ENCODE data around the gene UGT2A2. TPM values are rescaled to one million over a fixed set of nuclear protein-coding genes. Genes with fewer than 3 reads are reported as not detected.

Gene UGT2A2
- total RNA-seq, 1 donor from 2014 or later: not detected

DNA sequence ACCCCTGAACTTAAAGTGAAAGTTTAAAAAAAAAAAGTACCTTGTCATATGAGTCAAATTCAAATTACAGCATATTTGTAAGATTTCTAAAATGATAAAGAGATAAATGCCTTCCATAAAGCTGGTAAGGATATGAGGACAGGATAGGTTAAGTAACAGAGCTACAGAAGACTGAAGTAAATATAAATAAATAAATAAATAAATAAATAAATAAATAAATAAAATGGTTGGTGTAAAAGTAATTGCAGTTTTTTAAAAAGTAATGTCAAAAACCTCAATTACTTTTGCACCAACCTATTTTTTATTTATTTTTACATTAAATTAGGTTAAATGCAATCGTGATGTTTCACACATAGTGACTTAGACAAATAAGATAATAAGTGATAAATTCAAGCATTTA is 62.2 kb downstream of the UGT2A2 start:
- ATAC-seq (no peak), DNase-seq (ENCODE audit: low spot score) (no peak)

GRCh38 chr4:69576251-69576877 is 63.1 kb downstream of the UGT2A2 start:
- DNase-seq (ENCODE audit: low spot score) (no peak), ATAC-seq (no peak)

DNA sequence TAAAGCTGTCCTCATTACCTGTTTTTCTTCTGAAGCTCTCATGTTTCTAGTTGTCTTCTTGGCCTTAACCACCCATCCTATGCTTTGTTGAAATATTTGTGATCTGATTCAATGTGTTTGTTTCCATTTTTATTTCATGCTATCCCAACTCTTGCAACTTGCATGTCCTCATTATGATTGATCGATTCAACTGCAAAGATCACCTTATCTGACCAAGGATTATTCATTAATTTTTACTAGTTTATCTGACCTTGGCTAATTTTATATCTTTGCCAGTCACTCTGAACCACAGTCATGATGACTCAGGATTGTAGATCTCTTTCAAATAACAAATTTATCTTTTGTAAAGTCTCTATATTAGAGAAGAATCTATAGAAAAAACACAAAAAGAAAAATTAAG is 70.7 kb downstream of the UGT2A2 start:
- peak; percentile 79 for ATAC-seq
- no peak for DNase-seq (ENCODE audit: low spot score)

GRCh38 chr4:69563424-69563823 is 76.0 kb downstream of the UGT2A2 start:
- DNase-seq (ENCODE audit: low spot score) (no peak), ATAC-seq (no peak)

DNA sequence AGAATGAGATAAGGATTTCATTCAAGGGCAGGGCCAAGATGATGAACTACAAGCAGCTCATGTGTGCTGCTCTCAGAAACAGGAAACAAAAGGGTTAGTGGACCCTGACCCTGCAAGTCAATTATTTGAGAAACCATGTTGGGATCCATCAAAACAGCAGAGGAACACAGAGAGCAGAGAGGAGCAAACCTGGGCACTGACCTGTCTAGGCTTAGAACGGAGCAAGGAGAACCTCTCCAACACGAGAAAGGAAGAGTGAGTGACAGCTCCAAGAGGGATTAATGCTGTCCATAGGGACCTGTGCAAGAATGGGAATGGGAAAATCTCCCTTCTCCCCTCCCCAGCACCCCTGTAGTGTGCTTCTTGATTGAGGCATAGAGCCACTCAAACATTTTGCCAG is 89.8 kb downstream of the UGT2A2 start:
- DNase-seq (ENCODE audit: low spot score) (no peak), ATAC-seq (no peak)

DNA sequence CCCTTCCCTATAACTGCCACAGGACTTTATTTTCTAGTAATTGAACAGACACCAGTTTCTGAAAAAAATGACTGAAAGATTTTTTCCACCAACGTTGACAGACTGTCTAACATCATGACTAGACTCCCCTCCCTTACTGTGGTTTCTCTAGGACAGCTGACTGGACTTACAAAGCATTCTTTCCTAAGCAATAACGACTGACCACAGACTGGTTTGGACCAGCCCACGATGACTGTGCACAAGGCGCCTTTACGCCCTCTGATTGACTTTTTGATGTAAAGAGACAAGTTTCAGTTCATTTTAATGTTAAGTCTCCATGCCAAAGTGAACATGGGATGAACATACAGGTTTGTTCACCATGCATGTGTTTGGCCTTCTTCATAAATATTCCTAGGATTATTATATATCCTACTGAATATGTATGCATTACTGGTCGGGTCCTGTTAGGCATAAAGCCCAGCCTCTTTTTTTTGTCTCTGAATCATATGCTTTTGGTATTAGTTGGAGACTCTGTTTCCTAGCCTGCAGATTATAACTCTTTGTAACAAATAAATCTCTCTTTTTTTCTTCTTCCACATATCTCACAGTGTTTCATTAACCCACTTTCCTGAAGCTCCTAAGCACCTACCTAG is 93.2 kb downstream of the UGT2A2 start:
- ATAC-seq (peak; percentile 76), DNase-seq (ENCODE audit: low spot score) (no peak)

Other genes with a start within 250 kb of the UGT2A2 start
- gene UGT2B4, start 143.7 kb downstream of the UGT2A2 start, total RNA-seq: 583 TPM
- 0.18 TPM for gene UGT2A1, start 13.6 kb upstream of the UGT2A2 start, total RNA-seq
- gene SULT1B1, start 121.0 kb upstream of the UGT2A2 start, total RNA-seq: 31.0 TPM
- 11.1 TPM for gene SULT1E1, start 220.5 kb upstream of the UGT2A2 start, total RNA-seq